IMR-90 (cell line): ENCODE results near the gene ME2. TPM values are rescaled to one million over a fixed set of nuclear protein-coding genes. Genes with fewer than 3 reads are reported as not detected.

Source experiments
- ATAC-seq: fragments of 200-7000 bp; cut with Tn5 transposase; 2 replicates; pipeline ENCODE4 v1.9.1; 2020; ENCODE audit warnings: low read depth, mild to moderate bottlenecking, moderate library complexity
- BruUV-seq: library from RNA; stranded (reverse); fragments of 400-500 nt; replicated peaks from 2 replicates; lab custom pipeline; 2021; lab: Mats Ljungman, UMichigan
- CTCF ChIA-PET: fragments of 300-600 bp; formaldehyde crosslinking; extraction: SDS; loops from one replicate; lab custom pipeline; 2021; ENCODE audit warnings: antibody characterized with exemption; lab: Yijun Ruan, JAX
- POLR2A ChIA-PET: fragments of 300-600 bp; sonication (Branson Sonifier 250); formaldehyde crosslinking; loops from one replicate; lab custom pipeline; 2022; ENCODE audit warnings: antibody characterized with exemption; ENCODE audit not compliant: unreplicated experiment; lab: Charles Lee
- DNase-seq: peaks from one replicate; pipeline ENCODE4 v3.0.0; 2013
- H2AFZ ChIP-seq: replicated peaks from 2 replicates; pipeline ENCODE3; 2013; ENCODE audit warnings: low read length, mild to moderate bottlenecking; ENCODE audit not compliant: poor library complexity
- H2AK5ac ChIP-seq: 2 replicates; pipeline ENCODE4 v1.6.1; 2013; ENCODE audit warnings: low read depth, low read length, inconsistent platforms
- H2AK9ac ChIP-seq: replicated peaks from 2 replicates; pipeline ENCODE3; 2013; ENCODE audit warnings: mild to moderate bottlenecking, low read depth, low read length, moderate library complexity; ENCODE audit not compliant: poor library complexity
- H2BK120ac ChIP-seq: 2 replicates; pipeline ENCODE4 v1.6.1; 2013; ENCODE audit warnings: low read depth, low read length, inconsistent platforms
- H2BK15ac ChIP-seq: 3 replicates; pipeline ENCODE4 v1.6.1; 2013; ENCODE audit warnings: low read depth, low read length, inconsistent platforms
- H2BK20ac ChIP-seq: 2 replicates; pipeline ENCODE4 v1.6.1; 2013; ENCODE audit warnings: low read depth, mild to moderate bottlenecking, inconsistent platforms, low read length, moderate library complexity
- H2BK5ac ChIP-seq: 2 replicates; pipeline ENCODE4 v1.6.1; 2013; ENCODE audit warnings: mild to moderate bottlenecking, low read depth, low read length, inconsistent platforms; ENCODE audit not compliant: poor library complexity, severe bottlenecking
- H3K14ac ChIP-seq: replicated peaks from 2 replicates; pipeline ENCODE4 v1.6.1; 2013; ENCODE audit warnings: low read depth, low read length, inconsistent platforms
- H3K18ac ChIP-seq: 2 replicates; pipeline ENCODE4 v1.6.1; 2013; ENCODE audit warnings: low read depth, low read length, control low read depth
- H3K23ac ChIP-seq: 2 replicates; pipeline ENCODE4 v1.6.1; 2013; ENCODE audit warnings: low read depth, low read length, inconsistent platforms
- H3K27ac ChIP-seq: 2 replicates; pipeline ENCODE4 v1.5.1; 2013; ENCODE audit warnings: mild to moderate bottlenecking, control low read depth, low read length; ENCODE audit not compliant: insufficient read depth
- H3K27me3 ChIP-seq: 2 replicates; pipeline ENCODE4 v1.6.1; 2013; ENCODE audit warnings: low read length; ENCODE audit not compliant: control insufficient read depth, insufficient read depth
- H3K36me3 ChIP-seq: 2 replicates; pipeline ENCODE4 v1.6.1; 2013; ENCODE audit warnings: low read length, mixed read lengths; ENCODE audit not compliant: control insufficient read depth, insufficient read depth
- H3K4ac ChIP-seq: 2 replicates; pipeline ENCODE4 v1.6.1; 2013; ENCODE audit warnings: low read depth, low read length, inconsistent platforms
- H3K4me1 ChIP-seq: 2 replicates; pipeline ENCODE4 v1.6.1; 2013; ENCODE audit warnings: low read length, mixed read lengths; ENCODE audit not compliant: control insufficient read depth, insufficient read depth
- H3K4me2 ChIP-seq: 2 replicates; pipeline ENCODE4 v1.6.1; 2013; ENCODE audit warnings: low read depth, mild to moderate bottlenecking, control low read depth, low read length, moderate library complexity
- H3K4me3 ChIP-seq: 2 replicates; pipeline ENCODE4 v1.5.1; 2013; ENCODE audit warnings: low read depth, mild to moderate bottlenecking, control low read depth, low read length, moderate library complexity; ENCODE audit not compliant: insufficient read depth
- H3K56ac ChIP-seq: 2 replicates; pipeline ENCODE4 v1.6.1; 2013; ENCODE audit warnings: low read length, inconsistent platforms; ENCODE audit not compliant: insufficient read depth; ENCODE audit errors: extremely low read depth
- H3K79me1 ChIP-seq, 2 experiments: 2 replicates each; pipeline ENCODE4 v1.6.1; 2013; ENCODE audit warnings: low read length in 2 of 2, inconsistent platforms in 1 of 2, low read depth in 1 of 2
- H3K9ac ChIP-seq: 2 replicates; pipeline ENCODE4 v1.6.1; 2013; ENCODE audit warnings: low read depth, low read length, control low read depth
- H3K9me1 ChIP-seq: 2 replicates; pipeline ENCODE4 v1.6.1; 2013; ENCODE audit warnings: low read length, inconsistent platforms; ENCODE audit not compliant: insufficient read depth
- H3K9me3 ChIP-seq: 2 replicates; pipeline ENCODE4 v1.6.1; 2013; ENCODE audit warnings: low read length; ENCODE audit not compliant: control insufficient read depth, insufficient read depth
- H4K20me1 ChIP-seq: 2 replicates; pipeline ENCODE4 v1.6.1; 2013; ENCODE audit warnings: low read length, inconsistent platforms; ENCODE audit not compliant: insufficient read depth
- H4K5ac ChIP-seq: 2 replicates; pipeline ENCODE4 v1.6.1; 2013; ENCODE audit warnings: mild to moderate bottlenecking, low read depth, low read length, control low read depth
- H4K8ac ChIP-seq, 2 experiments: 2 replicates each; pipeline ENCODE4 v1.6.1; 2013; ENCODE audit warnings: low read depth in 2 of 2, low read length in 2 of 2, control low read depth in 1 of 2, inconsistent platforms in 1 of 2
- H4K91ac ChIP-seq: 2 replicates; pipeline ENCODE4 v1.6.1; 2013; ENCODE audit warnings: low read depth, low read length, inconsistent platforms; ENCODE audit not compliant: insufficient read depth
- BHLHE40 ChIP-seq: fragments of 150-350 bp; IDR thresholded peaks from 2 replicates; pipeline ENCODE4 v1.6.1; 2016; ENCODE audit warnings: mild to moderate bottlenecking, low read depth, low read length
- CEBPB ChIP-seq: IDR thresholded peaks from 2 replicates; pipeline ENCODE4 v1.6.1; 2012; ENCODE audit warnings: low read depth, low read length, improper control_type of control experiment
- CHD1 ChIP-seq: IDR thresholded peaks from 2 replicates; pipeline ENCODE4 v1.6.1; 2012; ENCODE audit warnings: low read depth, low read length, improper control_type of control experiment
- CTCF ChIP-seq: conservative IDR thresholded peaks from 2 replicates; pipeline ENCODE4 v1.5.1; 2012; ENCODE audit warnings: mild to moderate bottlenecking, low read depth, low read length, improper control_type of control experiment
- ELK1 ChIP-seq: fragments of 150-350 bp; IDR thresholded peaks from 2 replicates; pipeline ENCODE4 v1.6.1; 2016; ENCODE audit warnings: low read depth, mild to moderate bottlenecking, low read length, moderate library complexity, borderline replicate concordance
- FOS ChIP-seq: fragments of 150-350 bp; IDR thresholded peaks from 2 replicates; pipeline ENCODE4 v1.6.1; 2016; ENCODE audit warnings: low read depth, low read length
- MAFK ChIP-seq: IDR thresholded peaks from 2 replicates; pipeline ENCODE4 v1.6.1; 2012; ENCODE audit warnings: low read depth, low read length, improper control_type of control experiment
- MAZ ChIP-seq: IDR thresholded peaks from 2 replicates; pipeline ENCODE4 v1.6.1; 2012; ENCODE audit warnings: low read depth, mild to moderate bottlenecking, low read length, improper control_type of control experiment, moderate library complexity, borderline replicate concordance
- MXI1 ChIP-seq: IDR thresholded peaks from 2 replicates; pipeline ENCODE4 v1.6.1; 2012; ENCODE audit warnings: low read depth, mild to moderate bottlenecking, low read length, moderate library complexity, borderline replicate concordance
- NFE2L2 ChIP-seq: fragments of 150-350 bp; IDR thresholded peaks from 2 replicates; pipeline ENCODE4 v1.6.1; 2016; ENCODE audit warnings: low read depth, mild to moderate bottlenecking, low read length
- POLR2A ChIP-seq: IDR thresholded peaks from 2 replicates; pipeline ENCODE4 v1.6.1; 2012; ENCODE audit warnings: mild to moderate bottlenecking, low read depth, low read length
- RAD21 ChIP-seq: IDR thresholded peaks from 2 replicates; pipeline ENCODE4 v1.6.1; 2012; ENCODE audit warnings: low read length, improper control_type of control experiment
- RCOR1 ChIP-seq: IDR thresholded peaks from 2 replicates; pipeline ENCODE4 v1.6.1; 2012; ENCODE audit warnings: mild to moderate bottlenecking, low read length, improper control_type of control experiment; ENCODE audit not compliant: insufficient replicate concordance
- RFX5 ChIP-seq: IDR thresholded peaks from 2 replicates; pipeline ENCODE4 v1.8.0; 2012; ENCODE audit warnings: low read depth, mild to moderate bottlenecking, low read length, moderate library complexity
- SMC3 ChIP-seq: fragments of 150-350 bp; IDR thresholded peaks from 2 replicates; pipeline ENCODE4 v1.6.1; 2016; ENCODE audit warnings: low read depth, mild to moderate bottlenecking, antibody characterized with exemption, low read length, moderate library complexity
- USF2 ChIP-seq: fragments of 150-350 bp; IDR thresholded peaks from 2 replicates; pipeline ENCODE4 v1.6.1; 2017; ENCODE audit warnings: mild to moderate bottlenecking, antibody characterized with exemption, low read length, low read depth
- WGBS, 2 experiments: methylation state at CpG; one replicate each; pipeline versions ENCODE4 v1.1.5 to v1.1.7; 2013; ENCODE audit warnings: missing lambda C conversion rate in 2 of 2; ENCODE audit not compliant: insufficient read length in 1 of 2; ENCODE audit errors: extremely low coverage in 2 of 2; 5-methylcytosine and 5-hydroxymethylcytosine counted together
- dilution Hi-C: fragments of 300-500 bp; cut with HindIII; formaldehyde crosslinking; loops from one replicate; pipeline ENCODE4 v1.14.3; 2018; ENCODE audit warnings: low sequenced_read_pairs; ENCODE audit not compliant: unreplicated experiment
- in situ Hi-C: fragments of 300-500 bp; cut with MboI; formaldehyde crosslinking; loops from 3 replicates; pipeline ENCODE4 v1.14.3; 2019; ENCODE audit warnings: low sequenced_read_pairs, inconsistent platforms, mixed read lengths
- intact Hi-C: fragments of 100-400 bp; cut with micrococcal nuclease; formaldehyde crosslinking; loops from 2 replicates; pipeline ENCODE4 v1.10.0; 2022
- polyA plus RNA-seq, 3 experiments: library from polyadenylated mRNA; depleted of rRNA; stranded (reverse); fragments of >200 nt; gene quantifications; 2 replicates each; pipeline ENCODE4 v1.2.3, GENCODE V29; 2012; ENCODE audit warnings: low replicate concordance in 1 of 3
- total RNA-seq: library from RNA; depleted of rRNA; stranded (reverse); fragments of >200 nt; gene quantifications from 2 replicates; pipeline ENCODE4 v1.2.3, GENCODE V29; 2012

ME2 gene
- total and polyA plus RNA-seq, 2 of the 4 experiments (the other 2 are of a cell fraction), result 29.7 to 32.6 TPM

GRCh38 chr18:50970006-50970405, 91.1 kb downstream of the ME2 start:
- TF ChIP-seq CEBPB (no peak), BHLHE40 (no peak), RCOR1 (no peak), NFE2L2 (no peak), RAD21 (no peak), CTCF (no peak), MAZ (no peak), SMC3 (no peak), MAFK (no peak), FOS (no peak), POLR2A (no peak), USF2 (no peak), CHD1 (no peak), ELK1 (no peak), RFX5 (no peak), MXI1 (no peak)
- Histone ChIP-seq H3K9me1 (peaks cover 3% of the 10 kb centered on the region; the same call in 1 of the 2 replicates), H2BK20ac (no peak overlapping the region), H4K5ac (no peak overlapping the region), H3K9ac (no peak overlapping the region), H4K91ac (no peak overlapping the region), H3K9me3 (no peaks in the 10 kb centered on the region), H4K8ac (no peak overlapping the region), H3K14ac (no peak overlapping the region), H2AK9ac (no peak overlapping the region), H3K23ac (no peak overlapping the region), H3K4ac (no peak overlapping the region), H3K4me3 (no peak overlapping the region), H2BK120ac (no peak overlapping the region), H2AK5ac (no peak overlapping the region), H4K20me1 (no peaks in the 10 kb centered on the region), H2BK5ac (no peak overlapping the region), H3K18ac (no peak overlapping the region), H3K27ac (no peak overlapping the region), H3K56ac (no peak overlapping the region), H3K4me1 (peaks cover 3% of the 10 kb centered on the region; the same call in 1 of the 2 replicates), H2BK15ac (no peak overlapping the region), H3K79me1 (peaks cover 12 to 24% of the 10 kb centered on the region in 2 experiments), H2AFZ (no peak overlapping the region), H3K4me2 (no peak overlapping the region), H3K36me3 (peaks cover 8% of the 10 kb centered on the region), H3K27me3 (no peaks in the 10 kb centered on the region)
- no CpG with 5 or more reads among the region's 2 CpGs for WGBS, 2 experiments
- no peak for DNase-seq
- in situ Hi-C loops, result loop anchor here (5.0 kb wide), 1 partner anchor 57 kb away; no protein-coding TSS in a partner anchor
- intact Hi-C loops, result no loop called here
- dilution Hi-C loops, result no loop called here
- ChIA-PET POLR2A (interaction anchor here (1.0 kb wide), 1 partner anchor 46 kb away, joined by 3 read pairs; no protein-coding TSS in a partner anchor), CTCF (interaction anchor here (1.3 kb wide), 1 partner anchor 17 kb away, joined by 3 read pairs; no protein-coding TSS in a partner anchor)
- ATAC-seq, result no peak
- BruUV-seq, result no TSS peak
